GM21381 (cell line): Measurements from ENCODE around the gene JARID2.
"Not testable (repeated sequence)": the region's sequence is repeated elsewhere in the genome, so short reads cannot be mapped to it uniquely, and the experiment has no call there.

Experiments
- ATAC-seq: cut with Tn5 transposase; IDR thresholded peaks from one replicate; pipeline ENCODE4 v1.9.1; 2021; ENCODE audit warnings: mild to moderate bottlenecking, moderate library complexity; ENCODE audit not compliant: unreplicated experiment

JARID2 gene

DNA sequence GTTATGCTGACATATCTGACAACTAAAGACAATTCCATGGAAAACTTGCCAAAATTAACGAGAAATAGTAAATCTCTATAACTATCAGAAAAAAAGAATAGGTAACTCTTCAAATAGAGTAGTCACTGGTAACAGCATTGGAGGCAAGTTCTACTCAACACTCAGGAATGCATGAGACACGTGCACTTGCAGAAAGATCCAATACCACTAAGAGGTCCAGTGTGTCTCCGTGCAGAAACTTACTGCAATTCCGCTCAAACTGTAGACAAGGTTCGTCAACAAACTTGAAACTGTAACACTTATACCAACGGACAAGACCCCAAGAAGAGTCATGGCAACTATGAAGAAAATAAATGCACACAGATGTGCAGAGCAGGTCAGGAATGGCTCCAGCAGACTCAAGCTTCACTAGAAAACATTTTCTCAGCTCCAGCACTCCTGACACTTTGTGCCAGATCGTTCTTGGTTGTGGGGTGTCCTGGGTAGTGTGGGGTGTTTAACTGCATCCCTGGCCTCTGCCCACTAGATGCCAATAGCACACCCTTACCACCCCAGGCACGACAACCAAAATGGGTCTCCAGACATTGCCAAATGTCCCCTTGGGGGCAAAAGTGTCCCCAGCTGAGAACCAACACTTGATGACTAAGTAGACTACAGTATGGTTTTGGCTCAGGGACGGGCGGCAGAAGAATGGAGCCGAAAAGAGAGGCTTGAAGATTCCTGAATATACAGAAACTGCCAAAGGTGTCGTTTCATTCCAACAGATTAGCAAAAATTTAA is 282.2 kb downstream of the JARID2 start:
- ATAC-seq, result no peak

- no peak for ATAC-seq
These were observed 283.0 kb downstream of the JARID2 start for GRCh38 chr6:15528870-15529269.

DNA sequence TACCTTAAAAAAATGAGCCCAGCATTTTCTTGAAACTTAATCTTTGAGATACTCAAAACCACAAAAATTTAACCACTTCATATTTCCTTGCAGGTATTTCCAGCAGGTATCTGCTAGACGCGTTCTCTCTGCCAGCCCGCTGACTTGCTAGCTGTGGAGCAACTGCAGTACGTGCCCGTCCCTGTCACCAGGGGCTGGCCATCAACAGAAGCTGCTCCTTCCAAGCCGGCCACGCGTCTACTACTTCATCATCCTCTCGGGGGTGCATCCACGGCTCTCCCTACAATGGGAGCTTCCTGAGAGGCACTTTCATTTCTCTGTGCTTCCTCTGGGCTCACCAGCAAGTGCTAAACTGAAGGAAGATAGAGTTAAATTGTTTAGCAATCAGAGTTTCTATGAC is 284.5 kb downstream of the JARID2 start:
- ATAC-seq, result no peak

- ATAC-seq, result no peak
These were observed 286.1 kb downstream of the JARID2 start for GRCh38 chr6:15531973-15532372.

- ATAC-seq, result no peak
These were observed 287.6 kb downstream of the JARID2 start for GRCh38 chr6:15533379-15534026.

GRCh38 chr6:15534974-15535373 is 289.1 kb downstream of the JARID2 start:
- ATAC-seq, result no peak

DNA sequence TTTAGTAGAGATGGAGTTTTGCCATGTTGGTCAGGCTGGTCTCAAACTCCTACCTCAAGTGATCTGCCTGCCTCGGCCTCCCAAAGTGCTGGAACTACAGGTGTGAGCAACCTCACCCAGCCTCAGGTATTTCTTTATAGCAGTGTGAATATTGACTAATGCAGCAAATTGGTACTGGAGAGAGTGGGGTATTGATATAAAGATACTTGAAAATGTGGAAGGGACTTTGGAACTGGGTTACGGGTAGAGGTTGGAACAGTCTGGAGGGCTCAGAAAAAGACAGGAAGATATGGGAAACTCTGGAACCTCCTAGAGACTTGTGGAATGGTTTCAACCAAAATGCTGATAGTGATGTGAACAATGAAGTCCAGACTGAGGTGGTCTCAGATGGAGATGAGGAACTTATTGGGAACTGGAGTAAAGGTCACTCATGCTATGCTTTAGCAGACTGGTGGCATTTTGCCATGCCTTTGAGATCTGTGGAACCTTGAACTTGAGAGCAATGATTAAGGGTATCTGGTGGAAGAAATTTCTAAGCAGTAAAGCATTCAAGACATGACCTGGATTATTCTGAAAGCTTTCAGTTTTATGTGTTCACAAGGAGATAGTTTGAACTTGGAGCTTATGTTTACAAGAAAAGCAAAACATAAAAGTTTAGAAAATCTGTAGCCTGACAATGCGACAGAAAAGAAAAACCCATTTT is 289.8 kb downstream of the JARID2 start:
- no peak for ATAC-seq

DNA sequence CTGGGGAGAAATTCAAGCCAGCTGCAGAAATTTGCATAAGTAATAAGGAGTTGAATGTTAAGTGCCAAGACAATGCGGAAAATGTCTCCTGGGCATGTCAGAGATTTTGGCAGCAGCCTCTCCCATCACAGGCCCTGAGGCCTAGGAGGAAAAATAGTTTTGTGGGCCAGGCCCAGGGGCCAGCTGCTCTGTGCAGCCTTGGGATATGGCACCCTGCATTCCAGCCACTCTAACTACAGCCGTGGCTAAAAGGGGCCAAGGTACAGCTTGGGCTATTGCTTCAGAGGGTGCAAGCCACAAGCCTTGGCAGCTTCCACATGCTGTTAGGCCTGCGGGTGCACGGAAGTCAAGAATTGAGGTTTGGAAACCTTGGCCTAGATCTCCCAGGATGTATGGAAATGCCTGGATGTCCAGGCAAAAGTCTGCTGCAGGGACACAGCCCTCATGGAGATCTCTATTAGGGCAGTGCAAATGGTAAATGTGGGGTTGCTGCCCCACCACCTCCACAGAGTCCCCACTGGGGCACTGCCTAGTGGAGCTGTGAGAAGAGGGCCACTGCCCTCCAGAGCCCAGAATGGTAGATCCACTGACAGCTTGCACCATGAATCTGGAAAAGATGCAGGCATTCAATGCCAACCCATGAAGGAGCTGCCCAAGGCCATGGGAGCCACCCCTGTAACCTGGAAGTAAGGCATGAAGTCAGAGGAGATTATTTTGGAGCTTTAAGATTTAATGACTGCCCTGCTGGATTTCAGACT is 290.5 kb downstream of the JARID2 start:
- ATAC-seq, result no peak

DNA sequence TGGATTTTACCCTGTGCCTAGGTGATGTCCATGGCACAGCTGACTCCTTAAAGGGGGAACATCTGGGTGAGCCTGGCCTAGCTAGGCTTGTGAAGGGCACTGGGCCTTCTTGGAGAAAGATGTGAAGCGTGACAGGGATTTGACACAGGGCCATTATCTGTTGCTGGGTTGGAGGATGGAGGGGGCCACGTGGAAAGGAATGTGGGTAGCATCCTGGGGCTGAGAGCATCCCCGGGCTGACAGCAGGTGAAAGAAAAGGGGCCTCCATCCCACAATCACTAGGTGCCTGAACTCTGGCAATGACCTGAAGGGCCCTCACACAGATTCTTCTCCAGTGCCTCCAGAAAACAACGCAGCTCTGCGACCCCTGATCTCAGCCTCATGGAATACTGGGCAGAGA is 292.2 kb downstream of the JARID2 start:
- no peak for ATAC-seq

- no peak for ATAC-seq
These were observed 293.1 kb downstream of the JARID2 start for GRCh38 chr6:15538766-15539495.

DNA sequence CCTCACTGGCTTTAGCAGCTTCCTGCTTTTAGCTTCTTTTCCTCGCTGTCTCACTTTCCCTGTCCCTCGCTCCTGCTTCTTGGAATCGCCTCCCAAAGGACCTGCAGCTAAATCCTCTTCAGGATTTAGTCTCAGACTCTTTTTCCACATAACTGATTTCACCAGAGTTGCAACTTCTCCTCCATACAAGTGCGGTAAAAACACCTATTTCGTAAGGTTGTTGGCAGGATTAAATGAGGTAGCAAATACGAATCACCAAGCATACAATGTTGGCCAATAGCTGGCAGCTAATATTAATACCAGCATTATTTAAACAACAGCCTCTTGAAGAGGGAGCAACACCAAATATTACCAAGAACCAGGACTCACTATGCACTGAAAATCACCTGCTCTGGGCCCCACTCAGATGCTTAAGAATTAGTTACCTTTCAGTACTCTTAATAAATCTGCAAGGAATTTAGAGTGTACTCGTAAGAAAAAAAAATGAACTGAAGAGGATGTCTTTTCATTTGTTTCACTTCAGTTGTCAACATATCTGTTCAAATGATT is 293.9 kb downstream of the JARID2 start:
- no peak for ATAC-seq

DNA sequence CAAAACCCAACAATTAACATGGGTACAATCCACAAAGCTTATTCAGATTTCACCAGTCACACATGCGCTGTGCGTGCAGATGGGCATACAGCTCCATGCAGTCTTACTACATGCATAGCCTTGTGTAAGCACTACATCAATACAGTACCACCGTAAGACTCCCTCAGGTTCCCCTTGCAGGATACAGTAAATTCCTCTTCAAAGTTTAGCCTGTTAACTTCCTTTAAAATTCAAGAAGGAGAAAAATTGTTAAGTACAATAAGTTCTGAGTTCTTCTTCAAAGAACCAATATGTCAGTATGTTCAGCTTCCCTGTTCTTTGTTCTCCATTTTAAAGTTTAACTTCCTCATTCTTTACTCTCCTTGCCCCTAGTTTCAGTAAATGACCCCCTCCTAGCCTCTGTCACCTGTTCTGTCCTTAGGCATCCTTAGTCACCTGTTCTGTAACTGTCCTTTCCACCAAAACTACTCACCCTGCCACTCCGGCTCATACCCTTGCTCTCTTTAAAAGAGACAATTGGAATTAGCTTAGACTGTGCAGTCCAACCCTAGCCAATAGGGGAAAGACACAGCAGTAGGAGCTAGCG is 297.6 kb downstream of the JARID2 start:
- not testable (repeated sequence) for ATAC-seq

GRCh38 chr6:15544321-15544900 is 298.5 kb downstream of the JARID2 start:
- ATAC-seq, result no peak

- ATAC-seq, result no peak
These were observed 300.7 kb downstream of the JARID2 start for GRCh38 chr6:15546591-15546990.

DNA sequence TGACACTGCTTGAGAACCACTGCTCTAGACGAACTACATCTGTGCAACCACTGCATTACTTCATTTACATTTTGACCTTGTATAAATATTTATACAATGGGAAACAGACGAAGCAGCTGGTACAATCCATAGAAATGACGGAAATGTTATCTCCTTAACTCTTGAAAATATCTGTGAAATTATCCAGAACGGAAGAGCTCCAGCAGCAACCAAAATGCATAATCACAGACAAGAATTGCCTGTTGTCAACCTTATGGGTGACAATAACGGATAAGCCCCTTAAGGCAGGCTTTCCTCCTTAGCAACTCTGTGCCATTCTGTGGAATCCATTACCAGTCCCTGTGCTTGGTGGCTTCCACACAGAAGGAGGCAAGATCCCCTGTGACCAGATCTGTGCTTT is 301.5 kb downstream of the JARID2 start:
- no peak for ATAC-seq

- no peak for ATAC-seq
These were observed 303.5 kb downstream of the JARID2 start for GRCh38 chr6:15549371-15549770.

- ATAC-seq, result no peak
These were observed 304.8 kb downstream of the JARID2 start for GRCh38 chr6:15550546-15551123.

GRCh38 chr6:15551262-15551661 is 305.4 kb downstream of the JARID2 start:
- no peak for ATAC-seq

- no peak for ATAC-seq
These were observed 305.9 kb downstream of the JARID2 start for GRCh38 chr6:15551798-15552197.
